HepG2 (cell line): ENCODE results near the gene TEC. TPM values are rescaled to one million over a fixed set of nuclear protein-coding genes. Genes with fewer than 3 reads are reported as not detected.

ENCODE experiments used
- ATAC-seq: fragments of 200-7000 bp; cut with Tn5 transposase; 3 replicates; pipeline ENCODE4 v1.9.1; 2020; ENCODE audit warnings: mild to moderate bottlenecking, moderate library complexity
- BruUV-seq: library from RNA; stranded (reverse); fragments of 400-500 nt; replicated peaks from 2 replicates; lab custom pipeline; 2021; lab: Mats Ljungman, UMichigan
- CTCF ChIA-PET: fragments of 300-600 bp; formaldehyde crosslinking; extraction: SDS; loops from one replicate; lab custom pipeline; 2021; ENCODE audit warnings: low total read pairs, inconsistent platforms, low intra/inter-chr PET ratio; lab: Yijun Ruan, JAX
- POLR2A ChIA-PET: fragments of 350-600 bp; sonication (Branson Sonifier 250); formaldehyde crosslinking; loops from one replicate; lab custom pipeline; 2020; ENCODE audit warnings: antibody characterized with exemption, inconsistent platforms; lab: Yijun Ruan, JAX
- DNase-seq: peaks from one replicate; pipeline ENCODE4 v3.0.0-alpha.2; 2015; ENCODE audit warnings: low spot score
- FAIRE-seq: peaks from 3 replicates; lab custom pipeline; 2011; peaks lifted over from hg19 to GRCh38; lab: Jason Lieb, UNC
- H2AFZ ChIP-seq: one replicate; pipeline ENCODE4 v1.6.1; 2011; ENCODE audit warnings: low read length, inconsistent platforms
- H3K27ac ChIP-seq: fragments of 300-600 bp; 3 replicates; pipeline ENCODE4 v1.8.0; 2011; ENCODE audit warnings: mixed run types, mild to moderate bottlenecking, mixed read lengths, low read length, inconsistent platforms; ENCODE audit not compliant: insufficient read depth; ENCODE audit errors: extremely low read length
- H3K27me3 ChIP-seq, 2 experiments: fragments of 200-600 bp in 1 of 2; 2 replicates in 1 of 2; 3 replicates in 1 of 2; pipeline versions ENCODE4 v1.6.0 to v1.8.0; 2011; ENCODE audit warnings: low read length in 2 of 2, mild to moderate bottlenecking in 2 of 2, moderate library complexity in 2 of 2, inconsistent platforms in 1 of 2; ENCODE audit not compliant: insufficient read depth in 2 of 2, control insufficient read depth in 1 of 2
- H3K36me3 ChIP-seq, 2 experiments: fragments of 200-600 bp in 1 of 2; replicated peaks in 1 of 2; 2 replicates in 1 of 2; 3 replicates in 1 of 2; pipeline versions ENCODE4 v1.5.1 to v1.8.0; 2011; ENCODE audit warnings: low read length in 2 of 2, inconsistent platforms in 1 of 2; ENCODE audit not compliant: insufficient read depth in 2 of 2, control insufficient read depth in 1 of 2
- H3K4me1 ChIP-seq: 2 replicates; pipeline ENCODE4 v1.5.1; 2012; ENCODE audit warnings: low read length, inconsistent platforms; ENCODE audit not compliant: insufficient read depth
- H3K4me2 ChIP-seq: 2 replicates; pipeline ENCODE4 v1.6.0; 2011; ENCODE audit warnings: low read depth, low read length, inconsistent platforms
- H3K4me3 ChIP-seq, 3 experiments: fragments of 200-600 bp in 1 of 3; sonication (generic), shearing (Covaris generic) in 1 of 3; replicated peaks in 1 of 3; 2 replicates each; pipeline ENCODE4 v1.5.1; 2011 to 2016; ENCODE audit warnings: low read length in 3 of 3, inconsistent platforms in 2 of 3, low read depth in 2 of 3, mild to moderate bottlenecking in 2 of 3, control low read depth in 1 of 3, mixed read lengths in 1 of 3; ENCODE audit not compliant: insufficient read depth in 1 of 3
- H3K79me2 ChIP-seq: one replicate; pipeline ENCODE4 v1.6.1; 2011; ENCODE audit warnings: low read length, inconsistent platforms; ENCODE audit not compliant: insufficient read depth
- H3K9ac ChIP-seq: 2 replicates; pipeline ENCODE4 v1.6.0; 2011; ENCODE audit warnings: mild to moderate bottlenecking, low read depth, low read length, inconsistent platforms; ENCODE audit not compliant: insufficient read depth
- H3K9me3 ChIP-seq: 2 replicates; pipeline ENCODE4 v1.5.1; 2012; ENCODE audit warnings: mild to moderate bottlenecking, low read length
- H4K20me1 ChIP-seq: 2 replicates; pipeline ENCODE4 v1.6.0; 2011; ENCODE audit warnings: inconsistent platforms, mild to moderate bottlenecking, low read length, moderate library complexity; ENCODE audit not compliant: insufficient read depth
- ARID4A ChIP-seq: sonication (generic); formaldehyde crosslinking; IDR thresholded peaks from 2 replicates; pipeline ENCODE4 v1.5.0; 2020; ENCODE audit warnings: mild to moderate bottlenecking, missing genetic modification reagents, borderline replicate concordance
- MAFF ChIP-seq: IDR thresholded peaks from 2 replicates; pipeline ENCODE4 v1.6.1; 2011; ENCODE audit warnings: low read depth, low read length, improper control_type of control experiment
- MIXL1 ChIP-seq: IDR thresholded peaks from 2 replicates; pipeline ENCODE4 v1.6.1; 2016
- MZF1 ChIP-seq: sonication (generic); formaldehyde crosslinking; IDR thresholded peaks from 2 replicates; pipeline ENCODE4 v1.8.1; 2023; ENCODE audit warnings: mild to moderate bottlenecking, missing genetic modification reagents, borderline replicate concordance
- STAG1 ChIP-seq: sonication (generic); formaldehyde crosslinking; IDR thresholded peaks from 2 replicates; pipeline ENCODE4 v1.4.0; 2020; ENCODE audit warnings: missing genetic modification reagents
- SYNCRIP ChIP-seq: fragments of 200-400 bp; formaldehyde crosslinking; IDR thresholded peaks from 2 replicates; pipeline ENCODE4 v1.6.1; 2018; ENCODE audit warnings: mild to moderate bottlenecking, low read depth, low read length; ENCODE audit not compliant: insufficient read depth
- TEAD3 ChIP-seq: optimal IDR thresholded peaks from 2 replicates; pipeline ENCODE3; 2016; ENCODE audit warnings: borderline replicate concordance
- ZBTB7B ChIP-seq: sonication (generic); formaldehyde crosslinking; IDR thresholded peaks from 2 replicates; pipeline ENCODE4 v1.4.0; 2020; ENCODE audit warnings: missing genetic modification reagents
- ZFP82 ChIP-seq: sonication (generic); formaldehyde crosslinking; IDR thresholded peaks from 2 replicates; pipeline ENCODE4 v1.5.1; 2020; ENCODE audit warnings: mild to moderate bottlenecking, missing genetic modification reagents, borderline replicate concordance
- ZNF317 ChIP-seq: sonication (generic); formaldehyde crosslinking; IDR thresholded peaks from 2 replicates; pipeline ENCODE4 v1.5.0; 2020; ENCODE audit warnings: mild to moderate bottlenecking, missing genetic modification reagents
- WGBS: methylation state at CpG from one replicate; pipeline ENCODE4 v1.1.6; 2017; ENCODE audit warnings: low lambda C conversion rate; 5-methylcytosine and 5-hydroxymethylcytosine counted together
- in situ Hi-C: cut with HindIII; loops from 2 replicates; pipeline ENCODE4 v1.10.0; 2017; ENCODE audit warnings: low pct_unique_long_range_greater_than_20kb; ENCODE audit not compliant: extremely low pct_ligation_motif_present
- intact Hi-C: fragments of 100-400 bp; cut with micrococcal nuclease; formaldehyde crosslinking; loops from one replicate; pipeline ENCODE4 v1.10.0; 2022; ENCODE audit not compliant: unreplicated experiment
- polyA plus RNA-seq, 8 experiments: library from polyadenylated mRNA; depleted of rRNA in 3 of 8; stranded (reverse) in 7 of 8; unstranded in 1 of 8; fragments of >200 nt; fragmentation: Illumina TruSeq in 4 of 8; extraction: Trizol in 4 of 8; gene quantifications; 2 replicates each; pipeline versions ENCODE4 v1.2.1 to v1.2.3, GENCODE V29; 2011 to 2016; ENCODE audit warnings: low read depth in 4 of 8, missing spikeins in 1 of 8, mixed read lengths in 1 of 8; ENCODE audit not compliant: insufficient read depth in 1 of 8
- total RNA-seq, 5 experiments: library from RNA; depleted of rRNA; stranded (reverse); fragments of >200 nt; fragmentation: Illumina TruSeq; extraction: Trizol; gene quantifications; 2 replicates each; pipeline ENCODE4 v1.2.3, GENCODE V29; 2016; ENCODE audit warnings: low read depth in 1 of 5
- TF ChIP-seq, protein P1 (sequence below): sonication (generic); formaldehyde crosslinking; IDR thresholded peaks from 2 replicates; pipeline ENCODE4 v1.4.0; 2020; ENCODE audit warnings: missing genetic modification reagents
- TF ChIP-seq, protein P2 (sequence below): IDR thresholded peaks from 2 replicates; pipeline ENCODE4 v1.6.1; 2016

Gene TEC
- total and polyA plus RNA-seq, 2 of the 13 experiments (the other 11 are each of a cell fraction or from before 2014, with no cell fraction given), result 0.05 to 0.20 TPM

- CTCF ChIA-PET, result no interaction called here
Measured at GRCh38 chr4:48225368-48226141, 44.1 kb downstream of the TEC start.

DNA sequence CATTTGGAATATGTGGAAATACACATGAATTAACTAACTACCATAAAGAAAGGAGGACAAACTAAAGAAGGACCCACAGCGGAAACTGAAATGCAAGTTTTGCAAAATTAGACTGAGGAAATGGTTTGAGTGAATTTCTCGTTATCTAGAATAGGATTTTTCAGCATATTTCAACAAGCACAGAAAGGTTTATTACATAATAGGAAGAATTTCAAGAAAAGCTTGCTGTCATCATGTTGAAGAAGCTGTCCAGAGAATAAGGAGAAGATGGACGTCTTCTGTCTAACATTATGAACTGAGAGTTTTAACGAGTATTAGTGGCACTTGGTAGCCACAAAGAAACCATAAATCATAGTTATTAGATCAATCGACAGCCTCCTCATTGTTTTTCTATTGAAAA is 45.0 kb downstream of the TEC start:
- in situ Hi-C loops, result no loop called here
- TF ChIP-seq TEAD3 (CRISPR knock-in tag), result no peak
- TF ChIP-seq ZNF317 (CRISPR knock-in tag), result no peak
- no peak for TF ChIP-seq ARID4A
- TF ChIP-seq STAG1 (CRISPR knock-in tag), result no peak
- TF ChIP-seq, protein P1, sequence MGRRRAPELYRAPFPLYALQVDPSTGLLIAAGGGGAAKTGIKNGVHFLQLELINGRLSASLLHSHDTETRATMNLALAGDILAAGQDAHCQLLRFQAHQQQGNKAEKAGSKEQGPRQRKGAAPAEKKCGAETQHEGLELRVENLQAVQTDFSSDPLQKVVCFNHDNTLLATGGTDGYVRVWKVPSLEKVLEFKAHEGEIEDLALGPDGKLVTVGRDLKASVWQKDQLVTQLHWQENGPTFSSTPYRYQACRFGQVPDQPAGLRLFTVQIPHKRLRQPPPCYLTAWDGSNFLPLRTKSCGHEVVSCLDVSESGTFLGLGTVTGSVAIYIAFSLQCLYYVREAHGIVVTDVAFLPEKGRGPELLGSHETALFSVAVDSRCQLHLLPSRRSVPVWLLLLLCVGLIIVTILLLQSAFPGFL, result no peak
- TF ChIP-seq, protein P2, sequence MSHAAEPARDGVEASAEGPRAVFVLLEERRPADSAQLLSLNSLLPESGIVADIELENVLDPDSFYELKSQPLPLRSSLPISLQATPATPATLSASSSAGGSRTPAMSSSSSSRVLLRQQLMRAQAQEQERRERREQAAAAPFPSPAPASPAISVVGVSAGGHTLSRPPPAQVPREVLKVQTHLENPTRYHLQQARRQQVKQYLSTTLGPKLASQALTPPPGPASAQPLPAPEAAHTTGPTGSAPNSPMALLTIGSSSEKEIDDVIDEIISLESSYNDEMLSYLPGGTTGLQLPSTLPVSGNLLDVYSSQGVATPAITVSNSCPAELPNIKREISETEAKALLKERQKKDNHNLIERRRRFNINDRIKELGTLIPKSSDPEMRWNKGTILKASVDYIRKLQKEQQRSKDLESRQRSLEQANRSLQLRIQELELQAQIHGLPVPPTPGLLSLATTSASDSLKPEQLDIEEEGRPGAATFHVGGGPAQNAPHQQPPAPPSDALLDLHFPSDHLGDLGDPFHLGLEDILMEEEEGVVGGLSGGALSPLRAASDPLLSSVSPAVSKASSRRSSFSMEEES (CRISPR knock-in tag), result no peak

More at GRCh38 chr4:48225368-48226141, 44.1 kb downstream of the TEC start:
- Histone ChIP-seq H2AFZ (no peak overlapping the region), H3K4me1 (no peaks in the 10 kb centered on the region), H3K79me2 (no peaks in the 10 kb centered on the region), H3K9me3 (no peaks in the 10 kb centered on the region), H3K4me3 (no peak overlapping the region), H3K4me2 (no peak overlapping the region), H3K9ac (no peak overlapping the region), H3K36me3 (no peaks in the 10 kb centered on the region), H4K20me1 (no peaks in the 10 kb centered on the region), H3K27me3 (no peaks in the 10 kb centered on the region), H3K27ac (no peak overlapping the region)
- intact Hi-C loops (no loop called here), in situ Hi-C loops (no loop called here)
- WGBS, result 59% methylated on average over 7 of the region's 7 CpGs
- POLR2A ChIA-PET, result no interaction called here
- DNase-seq, result no peak
- TF ChIP-seq ZBTB7B (CRISPR knock-in tag) (no peak), MAFF (no peak), MIXL1 (CRISPR knock-in tag) (no peak), ZFP82 (no peak), SYNCRIP (no peak), MZF1 (CRISPR knock-in tag) (no peak)
- no peak for FAIRE-seq
- no peak for ATAC-seq
- no TSS peak for BruUV-seq

More for the DNA sequence above, 45.0 kb downstream of the TEC start:
- no peaks in the 10 kb centered on the region for H4K20me1 ChIP-seq
- H3K36me3 ChIP-seq, result no peaks in the 10 kb centered on the region
- no peak for ATAC-seq
- no peak overlapping the region for H3K4me3 ChIP-seq
- no peaks in the 10 kb centered on the region for H3K9me3 ChIP-seq
- H3K4me1 ChIP-seq, result no peaks in the 10 kb centered on the region
- no peaks in the 10 kb centered on the region for H3K27me3 ChIP-seq
- H2AFZ ChIP-seq, result no peak overlapping the region
- no peak overlapping the region for H3K4me2 ChIP-seq
- 42% methylated on average over 5 of the region's 5 CpGs for WGBS
- H3K9ac ChIP-seq, result no peak overlapping the region
- FAIRE-seq, result no peak
- H3K27ac ChIP-seq, result no peak overlapping the region
- intact Hi-C loops, result no loop called here
- POLR2A ChIA-PET, result no interaction called here
- CTCF ChIA-PET, result no interaction called here
- no peaks in the 10 kb centered on the region for H3K79me2 ChIP-seq
- BruUV-seq, result no TSS peak
- no peak for DNase-seq
